HG02678 (cell line): Measurements from ENCODE around the gene CMTM6.
"Not testable (repeated sequence)": the region's sequence is repeated elsewhere in the genome, so short reads cannot be mapped to it uniquely, and the experiment has no call there.

Experiments
- ATAC-seq: cut with Tn5 transposase; IDR thresholded peaks from one replicate; pipeline ENCODE4 v1.9.1; 2021; ENCODE audit warnings: mild to moderate bottlenecking, moderate library complexity; ENCODE audit not compliant: unreplicated experiment

Gene CMTM6

DNA sequence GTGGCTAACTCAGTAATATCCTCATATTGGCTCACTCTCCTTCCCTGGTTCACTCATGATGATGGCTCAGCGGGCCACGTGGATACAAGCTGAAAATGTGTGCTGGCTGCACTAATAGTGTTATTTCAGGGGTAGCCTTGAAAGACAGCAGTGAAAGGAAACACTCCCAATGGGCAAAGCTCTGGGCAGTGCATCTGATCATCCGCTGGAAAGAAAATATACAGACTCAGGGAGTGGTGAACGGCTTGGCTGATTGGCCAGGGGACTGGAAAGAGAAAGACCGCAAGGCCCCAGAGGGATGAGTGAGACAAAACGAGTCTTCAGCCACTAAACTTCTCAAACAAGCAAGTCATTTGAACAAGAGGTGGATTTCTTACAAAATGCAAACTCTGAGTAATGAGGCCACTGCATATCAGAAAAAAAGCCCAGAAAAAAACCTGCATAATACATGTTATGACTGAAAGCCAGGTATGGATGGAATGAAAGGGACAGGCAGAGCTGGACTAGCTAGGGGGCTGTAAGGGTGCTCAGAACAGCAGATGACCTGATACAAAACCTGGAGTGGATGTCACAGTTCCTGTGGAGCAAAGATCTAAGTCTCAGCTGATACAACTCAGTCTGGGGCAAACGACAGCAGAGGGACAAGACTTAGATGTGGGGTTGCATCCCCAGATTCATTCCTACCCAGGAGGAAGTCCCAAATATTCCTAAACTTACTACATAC, 33.3 kb downstream of the CMTM6 start:
- ATAC-seq: peak; percentile 29

DNA sequence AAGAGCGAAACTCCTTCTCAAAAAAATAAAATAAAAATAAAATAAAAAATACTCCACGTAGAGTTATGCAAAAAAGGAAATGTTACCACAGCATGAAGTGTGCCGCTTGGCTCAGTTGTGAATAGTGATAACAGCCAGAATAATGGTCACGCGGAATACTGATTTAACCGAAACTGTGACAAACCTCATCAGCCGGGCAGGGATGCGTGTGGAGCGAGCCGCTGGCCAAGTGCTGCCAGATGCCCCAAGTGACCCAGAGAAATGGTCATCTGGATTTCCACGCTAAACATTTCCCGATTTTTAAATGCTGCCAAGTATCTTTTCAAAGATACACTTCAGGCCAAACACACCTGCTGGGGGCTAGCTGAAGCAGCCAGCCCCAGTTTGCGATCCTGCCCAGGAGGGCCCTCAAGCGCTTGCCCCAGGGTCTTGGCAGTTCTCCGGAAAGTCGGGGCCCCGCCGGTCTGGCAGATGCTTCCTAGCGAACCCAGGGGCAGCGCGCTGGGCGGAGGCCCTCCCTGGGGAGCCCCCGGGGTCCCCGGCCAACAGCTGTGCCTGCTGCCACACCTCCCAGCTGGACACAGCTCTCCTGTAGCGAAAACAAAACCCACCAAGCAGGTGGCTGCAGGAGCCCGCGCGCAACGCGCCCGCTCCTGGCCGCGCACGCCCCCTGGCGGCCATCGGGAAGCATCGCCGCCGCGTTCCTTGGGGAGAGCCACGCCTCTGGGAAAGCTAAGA, 35.1 kb downstream of the CMTM6 start:
- peak; percentile 82 for ATAC-seq

DNA sequence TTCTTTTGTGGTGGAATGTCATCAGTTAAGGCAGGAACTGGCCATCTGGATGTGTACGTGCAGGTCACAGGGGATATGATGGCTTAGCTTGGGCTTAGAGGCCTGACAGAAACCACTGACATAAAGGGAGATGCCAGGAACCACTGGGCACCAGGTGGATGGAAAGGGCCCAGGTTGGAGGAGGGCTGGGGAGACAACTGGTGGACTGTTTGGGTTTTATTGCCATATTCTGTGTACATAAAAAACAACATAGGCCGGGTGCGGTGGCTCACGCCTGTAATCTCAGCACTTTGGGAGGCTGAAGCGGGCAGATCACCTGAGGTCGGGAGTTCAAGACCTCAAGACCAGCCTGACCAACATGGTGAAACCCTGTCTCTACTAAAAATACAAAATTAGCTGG, 35.8 kb downstream of the CMTM6 start:
- not testable (repeated sequence) for ATAC-seq

DNA sequence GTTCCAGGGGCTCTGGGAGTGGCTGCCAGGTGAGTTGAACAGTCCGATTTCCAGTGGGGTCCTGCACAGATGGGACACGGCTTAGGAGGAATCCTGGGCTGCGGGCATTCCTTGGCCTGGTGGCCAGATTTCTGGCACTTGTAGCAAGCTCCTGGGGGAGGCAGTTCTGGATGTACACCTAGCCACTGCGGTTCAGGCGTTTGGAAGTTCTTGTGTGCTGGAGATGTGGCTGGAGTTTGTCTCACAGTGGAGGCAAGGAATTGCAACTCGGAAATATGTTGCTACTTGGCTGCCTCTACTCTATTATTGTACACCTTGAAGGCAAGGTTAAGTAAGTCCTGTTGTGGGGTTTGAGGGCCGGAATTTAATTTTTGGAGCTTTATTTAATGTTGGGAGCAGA, 37.9 kb downstream of the CMTM6 start:
- ATAC-seq: not testable (repeated sequence)

DNA sequence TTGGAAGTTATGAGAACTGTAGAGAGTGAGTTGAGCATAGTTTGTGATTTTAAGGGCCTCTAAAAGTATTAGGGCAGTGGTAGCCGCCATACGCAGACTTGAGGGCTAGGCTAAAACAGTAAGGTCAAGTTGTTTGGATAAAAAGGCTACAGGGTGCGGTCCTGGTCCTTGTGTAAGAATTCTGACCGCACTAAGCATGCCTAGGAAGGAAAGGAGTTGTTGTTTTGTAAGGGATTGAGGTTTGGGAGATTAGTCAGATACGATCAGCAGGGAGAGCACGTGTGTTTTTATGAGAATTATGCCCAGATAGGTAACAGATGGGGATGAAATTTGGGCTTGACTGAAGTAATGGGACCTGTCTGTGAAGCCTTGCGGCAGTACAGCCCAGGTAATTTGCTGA, 39.2 kb downstream of the CMTM6 start:
- not testable (repeated sequence) for ATAC-seq

DNA sequence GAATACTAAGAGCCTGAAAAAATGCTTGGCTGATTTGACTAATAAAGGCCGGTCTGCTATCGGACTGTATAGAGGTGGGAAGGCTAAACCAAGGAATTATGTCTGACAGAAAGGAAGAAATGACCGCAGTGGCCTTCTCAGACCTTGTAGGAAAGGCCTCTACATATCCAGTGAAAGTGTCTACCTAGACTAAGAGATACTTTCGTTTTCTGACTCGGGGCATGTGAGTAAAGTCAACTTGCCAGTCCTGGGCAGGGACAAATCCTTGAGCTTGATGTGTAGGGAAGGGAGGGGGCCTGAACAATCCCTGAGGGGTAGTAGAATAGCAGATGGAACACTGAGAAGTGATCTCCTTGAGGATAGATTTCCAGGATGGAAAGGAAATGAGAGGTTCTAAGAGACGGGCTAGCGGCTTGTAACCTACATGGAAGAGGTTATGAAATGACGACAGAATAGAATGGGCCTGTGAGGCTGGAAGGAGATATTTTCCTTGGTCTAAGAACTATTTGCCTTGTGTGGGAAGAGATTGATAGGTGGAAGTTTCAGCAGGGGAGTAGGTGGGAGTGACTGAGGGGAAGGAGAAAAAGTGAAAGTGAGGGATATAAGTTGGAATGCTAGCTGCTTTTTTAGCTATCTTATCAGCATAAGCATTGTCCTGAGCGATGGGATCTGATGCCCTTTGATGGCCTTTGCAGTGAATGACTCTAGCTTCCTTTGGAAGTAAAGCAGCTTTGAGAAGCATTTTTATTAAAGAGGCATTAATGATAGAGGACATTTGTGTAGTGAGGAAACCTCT, 40.3 kb downstream of the CMTM6 start:
- ATAC-seq: not testable (repeated sequence)

DNA sequence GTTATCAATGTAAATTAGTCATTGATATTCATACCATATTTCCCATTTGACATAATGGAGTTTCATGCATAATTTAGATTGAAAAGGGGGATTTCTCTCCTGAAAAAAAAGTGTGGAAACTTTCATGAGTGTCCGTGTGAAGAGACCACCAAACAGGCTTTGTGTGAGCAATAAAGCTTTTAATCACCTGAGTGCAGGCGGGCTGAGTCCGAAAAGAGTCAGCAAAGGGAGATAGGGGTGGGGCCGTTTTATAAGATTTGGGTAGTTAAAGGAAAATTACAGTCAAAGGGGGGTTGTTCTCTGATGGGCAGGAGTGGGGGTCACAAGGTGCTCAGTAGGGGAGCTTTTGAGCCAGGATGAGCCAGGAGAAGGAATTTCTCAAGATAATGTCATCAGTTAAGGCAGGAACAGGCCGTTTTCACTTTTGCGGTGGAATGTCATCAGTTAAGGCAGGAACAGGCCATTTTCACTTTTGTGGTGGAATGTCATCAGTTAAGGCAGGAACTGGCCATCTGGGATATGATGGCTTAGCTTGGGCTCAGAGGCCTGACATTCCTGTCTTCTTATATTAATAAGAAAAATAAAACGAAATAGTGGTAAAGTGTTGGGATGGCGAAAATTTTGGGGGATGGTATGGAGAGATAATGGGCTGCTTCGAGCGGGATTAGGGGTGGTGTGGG, 41.7 kb downstream of the CMTM6 start:
- not testable (repeated sequence) for ATAC-seq

DNA sequence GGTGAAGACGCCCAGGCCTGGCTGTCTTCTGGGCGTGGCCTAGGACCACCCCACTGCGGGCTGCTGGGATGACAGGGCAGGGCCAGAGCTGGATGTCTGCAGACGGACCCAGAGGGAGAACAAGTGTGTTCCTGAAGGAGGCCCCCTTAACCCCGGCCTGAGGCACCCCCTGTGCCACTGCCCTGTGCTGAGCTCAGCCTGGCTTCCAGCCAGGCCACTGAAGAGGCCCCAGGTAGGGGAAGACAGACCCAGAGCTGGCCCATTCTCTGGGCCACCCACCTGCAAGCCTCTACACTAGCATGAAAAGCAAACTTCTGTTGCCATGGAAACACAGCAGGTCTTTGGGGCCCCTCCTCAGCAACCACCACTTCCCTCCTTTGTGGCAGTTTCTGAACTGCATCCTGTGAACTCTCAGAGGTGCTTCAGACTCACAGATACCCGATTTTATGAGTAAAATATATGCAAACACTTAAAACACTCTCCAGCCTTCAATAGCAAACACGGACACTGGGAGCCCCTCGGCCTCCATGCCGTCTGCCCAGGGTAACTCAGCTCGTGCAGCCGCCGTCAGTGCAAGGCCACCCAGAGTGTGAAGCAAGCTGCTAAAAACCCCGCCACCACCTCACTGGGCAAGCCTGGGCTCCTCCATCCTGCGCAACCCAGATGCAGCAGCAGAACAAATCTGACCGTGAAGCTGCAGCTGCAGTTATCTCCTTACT, 42.5 kb downstream of the CMTM6 start:
- peak; percentile 88 for ATAC-seq

DNA sequence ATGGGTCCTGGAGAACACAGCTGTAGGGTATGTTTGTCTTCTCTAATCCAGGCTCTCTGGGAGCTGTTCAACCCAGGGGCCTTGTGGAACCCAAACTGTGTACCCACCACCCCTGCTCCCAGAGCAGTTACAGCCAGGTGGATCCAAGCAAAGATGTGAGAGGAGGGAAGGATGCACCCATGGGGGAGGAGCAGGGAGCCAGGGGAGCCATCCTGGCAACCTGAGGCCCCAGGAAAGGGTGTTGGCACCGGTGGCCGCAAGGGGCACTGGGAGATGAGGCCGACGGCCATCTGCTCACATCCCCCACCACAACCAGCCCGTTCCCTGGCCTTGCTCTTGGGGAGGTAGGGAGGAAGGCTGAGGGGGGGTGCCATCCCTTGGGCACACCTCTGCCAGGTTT, 43.2 kb downstream of the CMTM6 start:
- ATAC-seq: no peak

DNA sequence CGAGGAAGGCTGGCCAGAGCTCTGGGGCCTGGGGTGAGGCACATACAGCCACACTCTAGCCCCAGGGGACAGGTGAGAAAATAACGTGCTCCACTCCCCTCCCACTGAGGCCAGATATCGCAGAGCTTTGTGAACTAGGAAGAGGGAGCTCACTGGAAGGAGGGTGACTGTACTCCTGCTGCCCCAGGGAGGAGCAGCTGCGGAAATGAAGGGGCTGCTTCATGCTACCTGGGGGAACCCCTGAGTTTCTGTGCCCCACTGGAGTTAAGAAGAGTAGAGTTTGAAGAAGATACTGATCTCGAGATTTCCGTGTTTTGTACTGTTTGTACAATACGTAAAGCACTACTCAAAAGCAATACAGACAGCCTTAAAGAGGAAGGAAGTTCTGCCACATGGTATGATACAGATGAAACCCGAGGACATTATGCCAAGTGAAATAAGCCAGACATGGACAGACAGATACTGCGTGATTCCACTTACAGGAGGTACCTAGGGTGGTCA, 44.6 kb downstream of the CMTM6 start:
- ATAC-seq: peak; percentile 40

DNA sequence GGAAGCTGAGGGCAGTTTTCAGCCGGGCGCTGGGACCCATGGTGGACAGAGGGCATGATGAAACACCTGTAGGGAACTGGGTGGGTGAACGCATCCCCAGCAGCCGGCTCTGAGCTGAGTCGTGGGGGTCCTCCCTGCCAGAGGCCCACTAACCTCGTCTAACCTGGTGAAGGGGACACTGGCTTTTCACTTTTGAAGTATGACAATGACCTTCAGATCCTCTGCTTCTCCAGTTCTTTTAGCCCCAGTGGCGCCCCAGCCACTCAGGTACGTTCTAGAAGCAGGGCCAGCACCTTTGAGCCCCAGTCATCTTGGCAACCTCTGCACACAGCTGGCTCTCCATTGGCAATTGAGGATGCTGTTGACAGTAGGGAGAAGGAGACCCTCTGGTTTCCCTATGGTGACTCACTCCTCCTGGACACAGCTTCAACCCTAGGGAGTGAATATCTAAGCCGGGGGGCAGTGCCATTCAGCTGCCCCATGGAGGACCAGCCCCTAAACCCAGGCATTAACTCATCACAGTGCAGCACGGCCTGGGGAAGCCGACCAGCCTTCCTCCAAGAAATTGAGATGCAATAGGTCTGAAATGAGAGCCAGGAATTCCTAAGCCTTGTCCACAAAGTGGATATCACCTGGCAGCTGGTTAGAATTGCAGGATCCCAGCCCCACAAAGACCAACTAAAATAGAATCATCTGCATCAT, 46.1 kb downstream of the CMTM6 start:
- no peak for ATAC-seq

DNA sequence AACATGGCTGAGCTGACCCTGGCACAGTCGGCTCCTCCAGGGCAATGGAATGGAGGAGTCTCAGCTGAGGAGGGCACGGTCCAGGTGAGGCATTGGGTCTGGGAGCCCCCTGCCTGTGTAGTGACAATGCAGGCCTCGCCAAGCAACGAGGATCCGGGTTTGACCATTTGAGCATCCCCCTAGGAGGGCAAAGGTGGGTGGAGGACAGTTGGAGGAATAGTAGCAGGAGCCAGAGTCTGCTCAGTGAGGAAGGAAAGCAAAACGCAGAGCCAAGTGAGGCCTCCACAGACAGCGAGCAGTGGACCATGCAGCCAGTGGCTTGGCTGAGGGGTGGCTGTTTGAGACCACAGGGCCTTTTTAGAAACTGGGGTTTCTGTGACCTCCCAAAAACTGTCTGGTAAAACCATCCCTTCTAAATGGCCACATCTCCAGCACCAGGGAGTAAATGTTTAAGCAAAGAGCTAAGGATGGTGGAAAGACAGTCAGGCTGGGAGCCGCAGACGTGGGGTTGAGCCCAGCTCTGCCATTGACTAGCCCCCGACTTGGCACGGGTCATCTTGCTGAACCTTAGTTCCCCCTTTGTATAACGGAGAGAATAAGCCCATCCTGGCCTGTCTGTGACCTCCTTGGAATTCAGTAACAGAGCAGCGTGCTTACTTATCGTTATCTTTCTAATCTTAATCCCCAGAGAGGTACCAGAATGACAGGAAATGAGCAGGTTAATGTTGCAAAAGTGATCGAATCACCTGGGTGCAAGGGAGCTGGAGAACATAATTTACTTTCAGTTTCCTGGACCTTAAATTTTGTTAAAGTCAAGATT, 46.8 kb downstream of the CMTM6 start:
- ATAC-seq: no peak

DNA sequence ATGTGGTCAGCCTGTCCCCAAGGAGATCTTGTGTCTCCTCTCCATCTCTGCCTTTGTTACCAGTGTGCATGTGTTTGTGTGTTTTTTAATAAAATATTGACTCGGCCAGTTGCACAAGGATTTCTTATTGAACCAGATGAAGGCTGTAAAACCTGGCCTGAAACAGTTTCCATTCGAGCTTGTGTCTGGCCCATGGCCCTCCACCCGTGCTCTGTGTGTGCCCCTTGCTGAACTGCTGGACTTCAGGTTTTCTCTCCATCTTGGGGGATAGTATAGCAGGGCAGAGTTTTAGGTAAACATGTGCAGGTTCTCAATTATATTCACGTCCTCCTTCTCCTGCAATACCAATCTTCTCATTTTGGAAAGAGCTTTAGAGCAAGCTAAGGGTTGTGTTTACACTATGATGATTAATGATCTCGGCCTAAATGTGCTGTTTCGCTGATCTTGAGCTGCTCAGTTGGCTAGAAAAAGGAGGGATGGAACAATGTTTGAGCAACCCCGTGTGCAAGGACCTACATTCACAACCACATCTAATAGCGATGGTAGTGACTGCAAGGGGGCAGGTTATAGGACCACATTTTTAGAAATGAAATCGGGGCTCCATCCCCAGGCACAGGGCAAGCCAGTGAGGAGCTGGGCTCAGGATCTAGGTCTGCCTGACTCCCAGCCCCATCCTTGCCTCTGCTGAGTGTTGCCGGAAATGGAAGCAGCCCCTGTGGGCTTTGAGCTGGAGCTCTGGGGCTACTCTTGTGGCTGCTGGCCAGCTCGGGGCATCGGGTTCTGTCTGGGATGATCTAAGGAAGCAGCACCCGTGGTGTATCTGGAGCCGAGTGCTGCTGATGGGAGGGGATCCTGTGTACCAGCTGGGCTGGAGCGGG, 47.7 kb downstream of the CMTM6 start:
- no peak for ATAC-seq

DNA sequence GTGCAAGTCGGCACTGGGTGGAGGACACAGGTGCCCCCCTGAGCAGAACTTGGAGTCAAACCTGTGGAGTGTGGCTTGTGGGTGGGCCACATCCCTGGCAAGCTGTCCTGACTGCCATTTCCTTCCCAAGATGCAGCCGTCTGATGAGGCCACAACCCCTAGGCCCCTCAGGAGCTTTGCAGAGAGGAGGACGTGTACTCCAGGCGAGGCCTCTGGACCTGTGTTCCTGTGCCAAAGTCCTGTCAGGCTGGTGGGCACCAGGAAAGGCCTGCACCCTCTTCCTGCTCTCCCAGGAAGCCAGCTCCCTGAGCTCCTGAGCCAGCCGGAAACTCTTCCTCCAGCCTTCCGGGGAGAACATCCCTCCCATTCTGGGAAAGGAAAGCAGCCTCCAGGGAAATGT, 48.5 kb downstream of the CMTM6 start:
- ATAC-seq: no peak

DNA sequence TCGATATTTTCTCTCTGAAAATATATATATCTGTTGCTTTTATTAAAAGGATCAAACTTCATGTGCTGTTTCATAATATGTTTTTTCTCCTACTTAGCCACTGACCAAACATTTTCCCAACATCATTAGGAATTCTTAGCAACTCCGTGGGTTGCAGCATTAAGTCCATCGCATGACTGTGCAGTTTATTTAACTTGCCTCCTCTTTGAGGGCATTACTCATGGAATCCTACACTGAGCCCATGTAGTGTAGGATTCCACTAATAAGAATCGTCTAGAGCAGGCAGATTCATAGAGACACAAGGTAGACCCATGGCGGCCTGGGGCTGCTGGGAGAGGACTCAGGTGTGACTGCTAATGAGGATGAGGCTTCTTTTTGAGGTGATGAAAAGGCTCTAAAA, 49.3 kb downstream of the CMTM6 start:
- ATAC-seq: no peak

DNA sequence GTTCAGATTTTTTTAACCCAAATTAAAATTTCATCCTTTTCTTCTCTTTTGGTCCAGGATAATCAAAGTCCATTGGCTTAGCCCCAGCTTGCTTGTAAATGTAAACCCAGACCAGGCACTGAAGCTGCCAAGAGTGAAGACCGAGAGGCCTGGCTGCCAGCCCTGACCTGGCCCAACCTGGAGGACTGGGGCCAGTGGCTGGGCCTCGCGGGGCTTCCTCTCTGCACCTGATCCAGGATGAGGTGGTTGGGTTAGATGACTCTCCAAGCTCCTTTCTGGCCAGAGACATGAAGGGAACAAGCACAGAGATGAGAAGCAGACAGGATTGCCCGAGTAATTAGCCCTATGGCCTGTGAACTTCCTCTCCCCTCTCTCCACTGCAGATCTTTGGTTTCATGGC, 50.6 kb downstream of the CMTM6 start:
- ATAC-seq: no peak

DNA sequence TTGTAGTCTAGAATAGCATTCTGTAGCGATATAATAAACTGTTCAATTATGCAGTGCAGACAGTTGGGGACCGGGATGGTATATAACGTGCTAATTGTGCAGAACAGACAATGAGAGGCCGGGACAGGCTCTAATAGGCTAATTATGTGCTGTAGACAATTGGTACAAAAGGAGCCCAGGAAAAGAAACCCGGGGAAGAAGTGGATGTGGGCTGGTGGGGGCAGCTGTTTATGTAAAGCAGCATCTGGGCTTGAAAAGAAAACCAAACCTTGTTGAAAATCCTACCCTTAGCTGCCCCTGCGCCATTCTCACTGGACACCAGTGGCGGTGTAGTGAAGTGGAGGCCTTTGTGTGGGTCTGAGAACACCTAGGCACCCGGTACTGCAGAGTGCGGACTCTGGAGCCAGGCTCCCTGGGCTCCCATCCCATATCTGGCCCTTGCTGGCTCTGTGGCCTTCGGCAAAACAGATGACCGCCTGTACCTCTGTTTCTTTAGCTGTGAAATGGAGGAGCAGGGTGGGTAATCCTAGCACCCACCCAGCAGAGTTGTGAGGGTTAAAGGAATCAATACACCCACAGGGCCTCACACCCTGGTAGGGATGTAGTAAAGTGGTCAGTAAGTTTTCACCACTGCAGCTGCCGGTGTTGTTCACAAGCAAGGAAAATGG, 51.5 kb downstream of the CMTM6 start:
- ATAC-seq: no peak
